SH-SY5Y (cell line): ENCODE data around the gene NOM1.

ENCODE experiments used
- GATA2 ChIP-seq: IDR thresholded peaks from 2 replicates; pipeline ENCODE4 v1.6.1; 2011; ENCODE audit warnings: mild to moderate bottlenecking, low read depth, low read length
- GATA3 ChIP-seq: IDR thresholded peaks from 2 replicates; pipeline ENCODE4 v1.6.1; 2011; ENCODE audit warnings: low read depth, mild to moderate bottlenecking, low read length, moderate library complexity

DNA sequence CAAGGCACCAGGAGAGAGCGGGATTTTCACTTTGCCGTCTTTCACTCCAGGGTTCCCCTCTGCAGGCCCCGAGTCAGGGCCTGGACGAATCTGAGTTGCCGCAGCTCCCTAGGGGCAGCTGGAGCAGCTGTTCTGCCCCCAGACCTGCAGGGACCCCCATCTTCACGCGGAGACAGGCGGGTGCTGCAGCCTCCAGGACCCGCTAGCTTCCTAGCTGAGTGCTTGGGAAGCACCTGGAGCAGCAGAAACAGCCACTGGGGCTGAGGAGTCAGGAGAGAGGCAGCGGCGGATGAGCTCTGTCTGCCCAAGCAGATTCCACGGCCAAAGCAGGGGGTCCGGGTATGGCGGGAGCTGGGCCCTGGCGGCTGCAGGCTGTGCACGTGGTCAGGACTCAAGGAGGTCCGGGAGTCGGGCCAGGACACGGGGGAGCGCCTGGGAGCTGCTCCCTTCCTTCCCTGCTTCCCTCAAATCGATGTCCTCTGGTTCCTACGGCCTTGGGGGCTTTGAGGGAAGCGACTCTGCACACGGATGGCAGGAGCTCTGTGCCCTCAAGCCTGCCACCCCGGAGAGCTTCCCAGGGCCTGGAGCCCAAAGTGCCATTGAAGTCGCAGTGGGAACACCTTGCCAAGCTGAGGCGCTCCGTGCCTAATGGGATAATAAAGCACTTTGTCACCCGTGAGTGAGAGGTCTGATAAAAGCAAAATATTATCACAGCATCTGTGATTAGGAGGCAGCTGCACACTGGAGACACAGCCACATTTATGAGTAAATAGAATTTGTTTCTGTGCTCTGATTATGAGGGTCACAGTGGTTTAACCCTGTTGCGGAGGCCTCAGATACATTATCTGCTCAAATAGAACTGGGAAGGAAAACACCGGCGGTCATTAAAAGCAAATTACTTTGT lies 43.8 kb downstream of the NOM1 start:
- no peak for TF ChIP-seq GATA2
- TF ChIP-seq GATA3: no peak
